Left ventricle myocardium superior (tissue), 1 donor: ENCODE measurements around the gene CPA3. TPM values are rescaled to one million over a fixed set of nuclear protein-coding genes. Genes with fewer than 3 reads are reported as not detected.

Experiments
- ATAC-seq: fragments of 200-7000 bp; cut with Tn5 transposase; one replicate; pipeline ENCODE4 v1.9.1; 2020; ENCODE audit warnings: mild to moderate bottlenecking, moderate library complexity
- DNase-seq: peaks from one replicate; pipeline ENCODE4 v3.0.0-alpha.2; 2020
- intact Hi-C: fragments of 100-400 bp; cut with micrococcal nuclease; formaldehyde crosslinking; loops from one replicate; pipeline ENCODE4 v1.11.0; 2022
- long read RNA-seq: library from polyadenylated mRNA; unstranded; transcript quantifications from one replicate; pipeline ENCODE4 v2.0.0, GENCODE V29; 2021
- total RNA-seq: library from RNA; stranded (reverse); fragmentation: NEBNext Ultra II Directional; extraction: Animal tissue kit (Norgen Biotek cat#: 25700); gene quantifications from one replicate; pipeline ENCODE4 v1.2.1, GENCODE V29; 2021
- donor health status: DM: no; HTN: yes; CAD: no; lungs with severe emphysema.

CPA3 gene, protein sequence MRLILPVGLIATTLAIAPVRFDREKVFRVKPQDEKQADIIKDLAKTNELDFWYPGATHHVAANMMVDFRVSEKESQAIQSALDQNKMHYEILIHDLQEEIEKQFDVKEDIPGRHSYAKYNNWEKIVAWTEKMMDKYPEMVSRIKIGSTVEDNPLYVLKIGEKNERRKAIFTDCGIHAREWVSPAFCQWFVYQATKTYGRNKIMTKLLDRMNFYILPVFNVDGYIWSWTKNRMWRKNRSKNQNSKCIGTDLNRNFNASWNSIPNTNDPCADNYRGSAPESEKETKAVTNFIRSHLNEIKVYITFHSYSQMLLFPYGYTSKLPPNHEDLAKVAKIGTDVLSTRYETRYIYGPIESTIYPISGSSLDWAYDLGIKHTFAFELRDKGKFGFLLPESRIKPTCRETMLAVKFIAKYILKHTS
- 2.0 TPM for total RNA-seq
- long read RNA-seq: 0 reads

- ATAC-seq (no peak), DNase-seq (no peak)
- intact Hi-C loops: no loop called here
Observed at GRCh38 chr3:148865049-148865448, at the start of gene CPA3. CPA3 (plus strand) TSS chr3:148865296; CDS start chr3:148865308, 12 bp downstream.

- DNase-seq: no peak
- ATAC-seq: no peak
- intact Hi-C loops: no loop called here
Observed at GRCh38 chr3:148815316-148816110, 49.6 kb upstream of the CPA3 start.

- DNase-seq (no peak), ATAC-seq (no peak)
- intact Hi-C loops: no loop called here
Observed at GRCh38 chr3:148816427-148816826, 48.7 kb upstream of the CPA3 start.

- no peak for ATAC-seq
Observed at GRCh38 chr3:148816981-148817525, 48.0 kb upstream of the CPA3 start.

DNA sequence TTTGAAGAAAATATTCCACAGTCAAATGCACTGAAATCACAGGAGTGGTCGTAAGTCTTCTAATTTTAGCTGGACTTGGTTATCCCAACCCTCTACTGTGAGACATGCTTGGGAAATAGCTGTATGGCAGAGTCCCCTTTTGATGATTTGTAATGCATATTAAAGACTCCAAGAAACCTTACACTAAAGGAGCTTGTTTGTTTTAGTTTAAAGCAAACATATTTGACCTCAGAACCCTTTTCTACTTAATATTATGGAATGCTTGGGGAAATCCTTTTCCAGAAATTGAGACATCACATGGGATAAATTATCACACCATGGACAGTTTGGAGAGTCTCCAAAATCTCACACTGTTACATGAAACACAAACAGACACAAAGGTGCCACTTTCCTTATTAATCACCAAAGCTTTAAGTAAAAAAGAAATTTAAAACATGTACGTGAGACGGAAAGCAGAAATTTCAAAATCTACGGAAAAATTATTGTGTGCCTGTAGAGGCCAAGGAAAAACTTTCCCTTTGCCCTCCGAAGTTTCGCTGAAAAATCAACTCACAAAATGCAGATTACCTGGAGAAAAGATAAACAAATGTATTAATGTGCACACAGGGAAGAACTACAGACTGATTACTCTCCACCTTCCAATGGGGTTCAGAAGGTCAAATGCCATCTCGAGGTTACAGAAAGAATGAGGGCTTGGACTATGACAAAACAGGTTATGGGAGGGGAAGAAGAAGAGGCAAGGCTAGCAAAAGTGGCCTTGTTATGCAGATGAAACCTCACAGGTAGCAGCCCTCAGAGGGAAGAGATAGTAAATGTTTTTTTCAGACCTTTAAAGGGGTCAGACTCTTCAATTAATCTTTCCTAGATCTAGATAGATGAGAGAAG is 44.5 kb upstream of the CPA3 start:
- intact Hi-C loops: no loop called here
- ATAC-seq: no peak
- no peak for DNase-seq

More at GRCh38 chr3:148816981-148817525, 48.0 kb upstream of the CPA3 start:
- DNase-seq: no peak
- intact Hi-C loops: no loop called here

DNA sequence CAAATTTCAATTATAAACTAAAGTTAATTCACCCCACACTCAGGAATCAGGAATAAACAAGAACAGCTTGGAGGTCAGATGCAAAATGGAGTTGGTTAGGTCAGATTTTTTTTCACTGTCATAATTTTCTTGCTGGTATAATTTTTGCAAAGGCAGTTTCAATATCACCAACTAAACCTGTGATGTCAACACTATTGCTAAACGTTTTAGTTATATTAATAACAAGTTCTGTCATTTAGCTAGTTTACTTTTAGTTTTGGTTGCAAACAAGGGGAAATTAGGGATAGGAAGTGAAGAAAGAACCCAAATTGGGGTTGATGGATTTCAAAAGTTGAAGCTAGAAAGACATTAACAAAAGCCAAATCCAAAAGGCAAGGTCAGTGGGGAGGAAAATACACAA is 42.1 kb upstream of the CPA3 start:
- intact Hi-C loops: no loop called here
- DNase-seq (no peak), ATAC-seq (no peak)

GRCh38 chr3:148825476-148825875 is 39.6 kb upstream of the CPA3 start:
- intact Hi-C loops: no loop called here
- DNase-seq (no peak), ATAC-seq (no peak)

DNA sequence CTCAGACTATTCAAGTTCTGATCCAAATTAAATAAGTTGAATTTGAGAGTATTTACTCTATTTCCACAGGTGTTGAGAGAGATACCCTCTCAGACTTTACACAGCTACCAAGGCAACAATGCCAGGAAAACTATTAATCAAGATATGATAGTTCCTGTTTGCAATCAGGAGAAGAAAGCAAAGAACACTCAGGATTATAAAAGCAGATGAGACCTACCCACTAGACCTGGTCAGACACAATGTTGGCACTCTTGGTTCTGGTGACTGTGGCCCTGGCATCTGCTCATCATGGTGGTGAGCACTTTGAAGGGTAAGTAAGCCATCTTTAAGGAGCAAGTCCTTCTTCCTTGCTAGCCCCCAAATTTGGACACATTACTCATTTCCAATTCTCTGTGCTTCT is 37.5 kb upstream of the CPA3 start, which contains the start of gene CPB1:
Gene CPB1, plus strand, starts transcription at position 227 of the 400 bp plus-strand sequence. Its CDS starts 13 bp downstream, at position 240.
- ATAC-seq (no peak), DNase-seq (no peak)
- intact Hi-C loops: no loop called here

DNA sequence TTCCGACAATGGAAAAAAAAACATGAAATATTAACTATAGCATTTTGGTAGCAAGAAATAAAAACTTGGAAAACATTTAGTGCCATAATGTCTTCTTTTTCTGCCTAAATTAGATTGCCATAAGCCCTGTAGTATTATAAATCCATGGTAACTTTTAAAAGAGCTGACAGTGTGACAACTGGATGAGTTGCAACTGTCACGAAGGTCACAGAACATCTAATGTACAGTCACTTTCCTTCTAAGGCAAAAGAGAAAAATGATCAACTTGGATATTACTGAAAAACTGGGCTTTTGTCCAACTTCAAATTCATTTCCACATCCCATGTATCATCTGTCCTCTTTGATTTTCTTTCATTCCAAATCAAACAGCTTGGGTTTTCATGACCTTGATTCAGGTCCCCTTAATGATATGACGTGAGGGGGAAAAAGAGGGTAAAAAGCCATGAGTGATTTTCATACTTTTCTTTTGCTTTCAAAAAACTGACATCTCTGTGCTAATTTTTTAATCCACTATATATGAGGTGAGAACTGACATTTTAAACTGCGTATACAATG is 36.9 kb upstream of the CPA3 start:
- DNase-seq: no peak
- intact Hi-C loops: no loop called here
- ATAC-seq: no peak

- DNase-seq (no peak), ATAC-seq (no peak)
- intact Hi-C loops: no loop called here
Observed at GRCh38 chr3:148829926-148830325, 35.2 kb upstream of the CPA3 start.

DNA sequence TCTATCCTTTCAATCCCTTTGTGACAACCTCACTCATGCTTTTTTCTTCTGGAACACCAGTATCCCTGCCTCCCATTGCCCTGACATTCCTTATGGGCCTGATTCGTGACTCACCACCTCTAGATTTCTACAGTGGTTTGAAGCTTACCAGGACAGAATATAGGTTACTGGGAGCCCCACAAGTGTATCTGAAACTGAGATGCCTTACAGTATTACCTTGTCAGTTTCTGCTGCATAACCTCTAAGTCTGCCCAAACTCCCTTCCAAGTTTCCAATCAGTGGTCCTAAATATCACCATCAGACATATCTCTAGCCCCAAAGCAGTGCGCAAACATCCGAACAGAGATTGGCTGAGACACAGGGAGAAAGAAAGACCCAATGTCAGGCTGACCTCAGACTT is 31.9 kb upstream of the CPA3 start:
- no peak for ATAC-seq
- no peak for DNase-seq
- intact Hi-C loops: no loop called here

- intact Hi-C loops: no loop called here
- ATAC-seq: no peak
Observed at GRCh38 chr3:148839805-148840204, 25.3 kb upstream of the CPA3 start.

DNA sequence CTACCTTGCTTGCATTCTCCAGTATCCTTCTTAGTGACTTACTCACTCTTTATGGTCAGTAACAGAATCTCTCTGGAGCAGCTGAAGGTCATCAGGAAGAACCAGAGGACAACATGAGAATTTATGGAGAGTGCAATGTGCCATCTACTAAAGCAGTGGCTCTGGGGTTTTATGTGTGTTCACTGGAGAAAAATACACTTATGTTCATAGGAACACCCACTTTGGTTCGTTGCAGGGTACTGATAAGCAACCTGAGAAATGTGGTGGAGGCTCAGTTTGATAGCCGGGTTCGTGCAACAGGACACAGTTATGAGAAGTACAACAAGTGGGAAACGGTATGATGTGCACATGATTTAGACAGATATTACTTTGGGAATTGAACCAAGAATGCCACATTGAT is 24.6 kb upstream of the CPA3 start:
- intact Hi-C loops: no loop called here
- ATAC-seq (no peak), DNase-seq (no peak)

More at GRCh38 chr3:148839805-148840204, 25.3 kb upstream of the CPA3 start:
- DNase-seq: no peak

DNA sequence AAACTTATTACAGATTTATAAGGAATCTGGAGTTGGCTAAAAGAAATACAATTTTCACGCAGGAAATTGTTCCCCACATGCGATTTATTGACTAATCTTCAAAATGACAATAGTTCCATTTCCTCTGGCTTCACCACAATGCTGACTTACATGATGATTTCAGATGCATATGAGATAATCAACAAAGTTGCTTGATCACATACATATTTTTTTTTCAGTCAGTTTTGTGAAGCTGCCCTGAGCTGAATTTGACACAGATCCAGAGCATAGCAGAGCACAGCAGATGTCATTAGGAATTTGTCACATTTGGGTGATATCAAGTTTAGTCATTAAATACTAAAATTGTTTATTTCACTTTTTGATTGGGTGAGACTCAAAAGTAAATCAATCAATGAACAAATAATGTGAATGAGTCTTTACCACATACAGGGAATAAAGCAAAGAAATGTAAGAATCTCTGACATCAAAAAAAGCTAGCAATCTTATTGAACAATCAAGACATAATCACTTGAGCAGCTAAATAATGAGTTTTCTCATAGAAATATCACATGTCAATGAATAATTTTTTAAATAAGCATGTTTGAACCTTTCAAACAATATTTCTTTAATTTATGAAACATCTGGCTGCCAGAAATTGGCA is 19.2 kb upstream of the CPA3 start:
- DNase-seq (no peak), ATAC-seq (no peak)
- intact Hi-C loops: no loop called here

GRCh38 chr3:148847351-148847750 is 17.7 kb upstream of the CPA3 start:
- intact Hi-C loops: no loop called here
- no peak for DNase-seq
- no peak for ATAC-seq

DNA sequence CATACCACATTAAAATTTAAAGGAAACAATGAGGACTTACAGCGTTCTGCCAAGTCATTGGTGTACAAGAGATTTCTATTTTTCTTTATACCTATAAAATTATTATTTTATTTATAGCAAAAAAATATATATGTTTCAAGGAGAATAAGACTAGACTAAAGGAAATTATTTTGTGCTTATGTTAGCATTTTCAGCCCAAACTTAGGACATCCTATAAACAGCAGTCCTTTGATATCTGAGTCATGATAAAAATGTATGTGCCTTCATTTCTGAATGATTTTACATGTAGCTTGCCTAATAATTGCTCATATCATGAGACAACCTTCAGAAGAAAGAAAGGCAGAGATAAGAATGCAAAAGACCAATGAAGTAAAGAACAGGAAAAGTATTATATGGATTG is 16.7 kb upstream of the CPA3 start:
- DNase-seq (no peak), ATAC-seq (no peak)
- intact Hi-C loops: no loop called here

- intact Hi-C loops: no loop called here
- ATAC-seq: no peak
- no peak for DNase-seq
Observed at GRCh38 chr3:148852271-148852992, 12.7 kb upstream of the CPA3 start.

- DNase-seq (no peak), ATAC-seq (no peak)
- intact Hi-C loops: no loop called here
Observed at GRCh38 chr3:148853076-148853475, 12.0 kb upstream of the CPA3 start.
